GM18873 (cell line): ENCODE data around the gene DDX51.

Experiments used
- ATAC-seq: cut with Tn5 transposase; IDR thresholded peaks from one replicate; pipeline ENCODE4 v1.9.1; 2021; ENCODE audit warnings: mild to moderate bottlenecking, moderate library complexity, moderate number of reproducible peaks; ENCODE audit not compliant: unreplicated experiment, low FRiP score

The DDX51 gene

DNA sequence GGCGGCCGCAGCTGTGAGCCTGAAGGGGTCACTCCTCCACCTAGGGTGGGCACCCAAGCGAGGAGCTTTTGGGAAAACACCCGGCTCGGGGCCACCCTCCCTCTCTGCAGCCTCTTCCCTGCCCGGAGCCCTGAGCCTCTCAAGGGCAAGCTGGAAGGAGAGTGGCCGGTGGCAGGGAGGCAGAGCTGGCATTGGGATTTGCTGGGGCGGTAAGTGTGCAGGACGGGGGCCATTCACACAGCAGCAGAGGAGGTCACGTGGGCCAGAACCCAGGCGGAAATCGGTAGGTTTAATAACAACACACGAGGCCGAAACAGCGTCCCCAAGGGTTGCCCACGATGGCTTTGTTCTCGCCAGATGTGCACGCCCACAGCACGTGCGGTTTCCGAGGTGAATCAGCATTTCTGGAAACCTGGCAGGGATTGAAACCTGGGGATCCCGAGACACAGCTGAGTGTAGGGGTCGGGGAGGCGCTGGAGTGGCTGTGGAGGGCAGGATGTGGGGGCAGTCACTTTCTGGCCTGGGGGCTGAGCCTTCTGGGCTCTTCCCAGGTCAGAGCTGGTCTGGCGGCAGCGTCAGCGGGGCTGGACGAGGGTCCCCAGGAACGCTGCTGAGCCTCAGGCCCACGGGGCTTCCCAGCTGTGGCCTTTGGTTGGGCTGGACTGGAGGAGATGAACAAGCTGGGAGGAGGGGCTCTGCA lies 23.6 kb upstream of the DDX51 start:
- no peak for ATAC-seq

DNA sequence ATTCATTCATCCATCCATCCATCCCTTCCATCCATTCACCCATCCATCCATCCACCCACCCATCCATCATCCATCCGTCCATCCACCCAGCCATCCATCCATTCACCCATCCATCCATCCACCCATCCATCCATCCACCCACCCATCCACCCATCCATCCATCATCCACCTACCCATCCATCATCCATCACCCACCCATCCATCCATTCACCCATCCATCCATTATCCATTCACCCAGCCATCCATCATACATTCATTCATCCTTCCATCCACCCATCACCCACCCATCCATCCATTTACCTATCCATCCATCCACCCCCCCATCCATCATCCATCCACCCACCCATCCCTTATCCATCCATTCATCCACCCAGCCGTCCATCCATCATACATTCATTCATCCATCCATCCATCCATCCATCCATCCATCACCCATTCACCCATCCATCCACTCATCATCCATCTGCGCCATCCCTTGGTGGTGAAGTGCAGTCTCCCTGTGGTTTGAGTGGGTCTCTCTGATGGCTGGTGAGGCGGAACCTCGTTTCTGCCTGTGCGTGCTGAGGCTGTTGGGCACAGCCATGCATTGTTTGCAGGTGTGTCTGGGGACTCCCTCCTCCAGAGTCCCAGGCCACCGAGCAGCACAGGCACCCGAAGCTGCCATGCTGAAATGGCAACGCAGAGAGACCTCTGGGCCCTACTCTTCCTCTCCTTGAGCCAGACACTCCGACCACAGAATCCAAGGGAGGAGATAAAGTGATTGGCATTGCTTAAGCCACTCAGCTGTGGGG lies 22.9 kb upstream of the DDX51 start:
- no peak for ATAC-seq

DNA sequence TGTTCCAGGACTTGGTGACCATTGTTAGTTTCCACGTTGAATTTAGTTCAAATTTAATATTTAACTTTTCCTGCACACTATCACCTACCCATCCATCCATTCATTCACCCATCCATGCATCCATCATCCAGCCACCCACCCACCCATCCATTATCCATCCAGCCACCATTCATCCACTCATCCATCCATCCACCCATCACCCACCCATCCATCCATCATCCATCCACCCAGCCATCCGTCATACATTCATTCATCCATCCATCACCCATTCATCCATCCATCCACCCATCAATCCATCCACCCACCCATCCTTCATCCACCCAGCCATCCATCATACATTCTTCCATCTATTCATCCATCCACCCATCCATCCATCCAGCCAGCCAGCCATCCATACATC lies 22.0 kb upstream of the DDX51 start:
- ATAC-seq, result no peak

DNA sequence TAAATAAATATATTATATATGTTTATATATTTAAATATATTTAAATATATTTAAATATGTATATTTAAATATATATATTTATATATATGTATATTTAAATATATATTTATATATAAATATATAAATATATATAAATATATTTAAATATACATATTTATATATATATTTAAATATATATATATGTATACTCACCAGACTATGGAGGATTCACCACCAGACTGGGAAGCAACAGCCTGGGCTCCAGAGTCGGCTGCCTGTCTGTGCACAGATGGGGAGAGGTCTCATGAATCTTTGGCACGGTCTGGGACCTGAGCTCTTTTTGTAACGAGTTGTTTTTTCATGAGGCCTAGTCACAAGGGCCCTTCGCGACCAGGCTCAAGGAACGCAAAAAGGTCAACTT lies 21.5 kb upstream of the DDX51 start:
- ATAC-seq, result no peak

DNA sequence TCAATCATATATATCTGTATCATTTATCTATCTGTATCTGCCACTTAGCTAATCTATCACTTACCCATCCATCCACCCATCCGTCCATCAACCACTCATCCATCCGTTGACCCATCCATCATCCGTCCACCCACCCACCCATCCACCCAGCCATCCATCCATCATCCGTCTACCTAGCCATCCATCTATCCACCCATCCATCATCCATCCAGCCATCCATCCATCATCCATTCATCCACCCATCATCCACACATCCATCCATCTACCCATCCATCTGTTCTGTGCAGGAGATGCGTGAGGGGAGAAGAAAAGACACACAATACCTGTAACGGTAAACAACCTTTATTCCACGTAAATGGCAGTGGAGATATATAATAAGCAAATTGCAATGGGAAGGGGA lies 20.3 kb upstream of the DDX51 start:
- ATAC-seq, result no peak

DNA sequence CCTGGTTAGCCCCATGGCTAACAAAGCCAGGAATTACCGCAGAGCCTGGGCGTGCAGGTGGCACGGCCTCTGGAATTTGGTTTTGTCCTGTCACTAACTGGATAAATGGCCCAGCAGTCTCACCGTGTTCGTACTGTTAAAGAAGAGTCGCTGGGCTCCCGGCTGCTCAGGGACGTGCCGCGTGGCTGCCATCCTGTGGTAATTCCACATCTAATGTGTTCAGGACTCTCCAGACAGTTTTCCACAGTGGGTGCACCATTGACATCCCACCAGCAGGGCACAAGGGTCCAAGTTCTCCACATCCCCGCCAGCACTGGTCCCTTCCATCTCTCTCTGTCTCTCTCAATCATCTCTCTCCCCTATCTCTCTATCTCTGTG lies 19.8 kb upstream of the DDX51 start:
- ATAC-seq, result no peak

DNA sequence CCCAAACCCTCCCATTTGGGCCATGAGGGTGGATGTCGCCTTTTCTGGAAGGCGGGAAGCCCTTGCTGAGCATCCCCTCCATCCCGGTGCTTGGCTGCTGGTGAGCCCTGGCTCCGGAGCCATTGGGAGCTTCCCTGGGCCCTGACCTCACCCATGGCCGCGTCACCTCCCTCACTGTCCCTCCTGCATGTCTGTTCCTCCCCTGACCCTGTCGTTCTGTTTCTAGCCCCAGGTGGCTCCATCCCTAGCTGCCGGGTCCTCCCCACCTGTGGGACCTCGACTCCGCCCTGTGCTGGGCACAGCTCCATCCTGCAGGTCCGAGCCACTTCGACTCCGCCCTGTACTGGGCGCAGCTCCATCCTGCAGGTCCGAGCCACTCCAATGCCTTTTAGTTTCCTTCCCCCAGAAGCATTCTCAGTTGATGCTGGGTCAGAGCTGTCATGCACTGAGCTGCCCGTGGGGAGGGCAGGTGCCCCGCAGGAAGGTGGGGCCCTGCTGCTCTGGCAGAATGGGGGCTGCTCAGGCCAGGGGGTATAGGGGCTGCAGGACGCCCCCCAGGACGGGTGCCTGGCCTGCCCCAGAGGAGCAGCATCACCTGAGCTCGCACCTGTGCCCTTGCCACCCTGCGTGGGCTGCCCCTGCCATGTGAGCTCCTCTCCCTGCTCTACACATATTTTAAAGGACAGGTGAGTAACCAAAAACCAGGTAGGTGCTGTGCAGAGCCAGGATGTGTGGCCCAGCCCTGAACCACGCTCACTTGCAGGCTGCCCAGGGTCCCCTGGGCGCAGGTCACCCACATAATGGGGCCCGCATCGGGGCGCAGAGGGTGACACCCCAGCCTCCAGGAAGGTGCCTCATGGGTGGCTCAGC lies 19.2 kb upstream of the DDX51 start:
- no peak for ATAC-seq

DNA sequence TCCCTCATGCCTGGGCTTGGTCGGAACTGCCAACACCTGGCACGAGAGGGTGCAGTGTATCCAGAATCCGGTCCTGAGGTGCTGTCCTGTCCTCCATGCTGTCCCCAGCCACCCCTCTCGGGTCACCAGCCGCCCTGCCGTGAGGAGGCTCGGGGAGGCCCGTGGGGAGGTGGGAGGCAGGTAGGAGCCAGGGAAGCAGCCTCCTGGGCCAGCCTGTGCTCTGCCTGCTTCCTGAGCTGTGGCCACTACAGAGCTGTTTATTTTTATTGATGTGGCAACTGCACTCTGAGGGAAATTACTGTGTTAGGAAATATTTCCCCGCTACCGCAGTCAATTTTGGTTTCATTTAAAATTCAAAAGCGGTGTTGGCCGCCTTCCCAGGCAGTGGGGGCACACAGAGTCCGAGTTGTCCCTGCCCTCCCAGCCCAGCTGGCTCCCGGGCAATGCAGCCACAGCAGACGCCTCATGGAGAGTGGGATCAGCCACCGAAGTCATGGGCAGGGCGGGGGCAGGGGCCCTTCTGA lies 18.5 kb upstream of the DDX51 start:
- no peak for ATAC-seq

DNA sequence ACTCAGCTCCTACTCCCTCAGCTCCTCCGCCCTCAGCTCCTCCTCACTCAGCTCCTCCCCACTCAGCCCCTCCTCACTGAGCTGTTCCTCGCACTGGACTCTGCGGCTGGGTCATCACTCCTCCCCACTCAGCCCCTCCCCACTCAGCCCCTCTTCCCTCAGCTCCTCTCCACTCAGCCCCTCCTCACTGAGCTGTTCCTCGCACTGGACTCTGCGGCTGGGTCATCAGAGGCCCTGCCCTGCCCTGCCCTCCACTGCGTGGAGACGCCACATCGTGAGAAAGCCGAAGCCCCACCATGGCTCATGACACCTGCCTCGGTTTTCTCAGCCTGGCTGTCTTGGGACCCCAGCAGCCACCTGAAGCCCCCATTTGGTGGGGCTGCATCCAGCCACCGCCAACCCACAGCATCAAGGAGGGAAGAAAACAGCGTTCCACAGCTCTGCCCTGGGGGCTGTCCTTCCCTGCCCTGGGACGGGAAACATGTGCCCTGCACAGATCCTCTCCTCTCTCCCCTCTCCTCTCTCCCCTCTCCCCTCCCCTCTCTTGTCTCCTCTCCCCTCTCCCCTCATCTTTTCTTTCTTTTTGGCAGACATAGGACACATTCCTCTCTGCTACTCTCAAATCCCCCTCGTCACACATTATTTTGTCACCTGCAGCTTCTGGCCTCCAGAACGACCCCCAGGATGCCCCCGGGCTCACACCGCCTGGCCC lies 17.8 kb upstream of the DDX51 start:
- no peak for ATAC-seq

DNA sequence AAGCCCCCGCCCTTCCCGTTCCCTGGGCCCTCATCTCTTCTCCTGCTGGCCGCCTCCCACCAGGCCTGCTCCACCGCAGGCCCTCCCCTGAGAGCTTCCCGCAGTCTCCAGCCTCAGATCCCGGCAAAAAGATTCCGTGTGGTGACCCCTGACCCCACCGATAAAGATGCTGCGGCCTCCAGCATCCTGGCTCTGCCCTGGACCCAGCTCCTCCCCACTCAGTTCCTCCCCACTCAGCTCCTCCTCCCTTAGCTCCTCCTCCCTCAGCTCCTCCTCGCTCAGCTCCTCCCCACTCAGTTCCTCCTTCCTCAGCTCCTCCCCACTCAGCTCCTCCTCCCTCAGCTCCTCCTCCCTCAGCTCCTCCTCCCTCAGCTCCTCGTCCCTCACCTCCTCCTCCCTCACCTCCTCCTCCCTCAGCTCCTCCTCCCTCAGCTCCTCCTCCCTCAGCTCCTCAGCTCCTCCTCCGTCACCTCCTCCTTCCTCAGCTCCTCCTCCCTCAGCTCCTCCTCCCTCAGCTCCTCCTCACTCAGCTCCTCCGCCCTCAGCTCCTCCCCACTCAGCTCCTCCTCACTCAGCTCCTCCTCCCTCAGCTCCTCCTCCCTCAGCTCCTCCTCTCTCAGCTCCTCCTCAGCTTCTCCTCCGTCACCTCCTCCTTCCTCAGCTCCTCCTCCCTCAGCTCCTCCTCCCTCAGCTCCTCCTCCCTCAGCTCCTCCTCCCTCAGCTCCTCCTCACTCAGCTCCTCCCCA lies 17.1 kb upstream of the DDX51 start:
- no peak for ATAC-seq

DNA sequence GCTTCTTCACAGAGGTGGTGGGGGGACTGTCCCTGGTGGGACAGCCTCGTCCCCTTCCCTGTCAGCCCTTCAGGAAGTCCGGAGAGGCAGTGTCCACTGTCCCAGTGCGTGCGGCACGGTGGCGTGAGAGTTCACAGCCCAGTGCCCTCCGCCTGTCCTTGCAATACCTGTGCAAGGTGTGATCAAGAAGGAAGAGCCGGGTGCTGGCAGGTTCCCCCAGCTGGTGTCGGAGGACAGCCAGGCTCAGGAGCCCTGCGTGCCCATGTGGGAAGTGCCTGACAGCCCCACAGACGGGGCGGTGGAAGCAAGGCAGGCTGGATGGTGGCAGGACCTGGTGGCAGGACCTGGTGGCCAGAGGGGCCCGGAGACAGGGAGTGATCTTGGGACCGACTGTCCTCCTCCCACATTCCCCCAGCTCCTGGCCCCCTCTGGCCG lies 16.5 kb upstream of the DDX51 start:
- ATAC-seq, result no peak

DNA sequence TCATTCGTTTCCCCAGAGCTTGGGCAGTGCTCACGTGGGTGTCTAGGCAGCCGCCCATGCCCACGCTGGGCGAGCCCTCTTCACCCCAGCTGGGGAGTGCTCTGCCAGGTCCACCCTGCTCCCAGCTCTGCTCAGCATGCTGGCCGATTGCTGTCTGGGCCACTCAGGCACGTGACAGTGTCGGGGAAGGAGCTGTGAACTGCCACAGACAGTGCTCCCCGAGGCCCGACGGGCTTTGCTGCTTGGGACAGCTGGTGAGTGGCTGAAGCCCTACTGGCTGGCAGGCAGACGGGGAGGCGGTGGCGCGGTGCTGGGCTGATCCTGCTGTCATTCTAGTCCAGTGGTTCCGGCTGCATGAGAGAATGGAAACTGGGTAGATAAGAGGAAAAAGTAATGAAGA lies 15.9 kb upstream of the DDX51 start:
- no peak for ATAC-seq

DNA sequence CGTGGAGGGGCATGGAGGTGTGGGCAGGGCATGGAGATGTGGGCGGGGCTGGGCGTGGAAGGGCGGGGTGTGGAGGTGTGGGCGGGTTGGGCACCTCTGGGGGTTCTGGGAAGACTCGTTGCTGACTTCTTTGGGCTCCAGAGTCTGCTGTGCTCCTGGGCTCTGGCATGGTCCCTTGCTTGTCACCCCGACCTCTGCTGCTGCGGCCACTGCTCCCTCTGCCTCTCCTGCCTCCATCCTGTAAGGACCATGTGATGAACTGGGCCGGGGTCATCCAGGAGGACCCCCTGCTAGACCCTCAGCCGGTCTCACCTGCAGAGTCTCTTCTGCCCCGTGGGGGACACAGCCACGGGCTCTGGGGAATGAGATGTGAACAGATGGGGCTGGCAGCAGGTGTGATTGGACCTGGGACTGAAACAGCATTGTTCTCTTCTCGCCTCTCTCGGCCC lies 15.5 kb upstream of the DDX51 start:
- ATAC-seq, result no peak

DNA sequence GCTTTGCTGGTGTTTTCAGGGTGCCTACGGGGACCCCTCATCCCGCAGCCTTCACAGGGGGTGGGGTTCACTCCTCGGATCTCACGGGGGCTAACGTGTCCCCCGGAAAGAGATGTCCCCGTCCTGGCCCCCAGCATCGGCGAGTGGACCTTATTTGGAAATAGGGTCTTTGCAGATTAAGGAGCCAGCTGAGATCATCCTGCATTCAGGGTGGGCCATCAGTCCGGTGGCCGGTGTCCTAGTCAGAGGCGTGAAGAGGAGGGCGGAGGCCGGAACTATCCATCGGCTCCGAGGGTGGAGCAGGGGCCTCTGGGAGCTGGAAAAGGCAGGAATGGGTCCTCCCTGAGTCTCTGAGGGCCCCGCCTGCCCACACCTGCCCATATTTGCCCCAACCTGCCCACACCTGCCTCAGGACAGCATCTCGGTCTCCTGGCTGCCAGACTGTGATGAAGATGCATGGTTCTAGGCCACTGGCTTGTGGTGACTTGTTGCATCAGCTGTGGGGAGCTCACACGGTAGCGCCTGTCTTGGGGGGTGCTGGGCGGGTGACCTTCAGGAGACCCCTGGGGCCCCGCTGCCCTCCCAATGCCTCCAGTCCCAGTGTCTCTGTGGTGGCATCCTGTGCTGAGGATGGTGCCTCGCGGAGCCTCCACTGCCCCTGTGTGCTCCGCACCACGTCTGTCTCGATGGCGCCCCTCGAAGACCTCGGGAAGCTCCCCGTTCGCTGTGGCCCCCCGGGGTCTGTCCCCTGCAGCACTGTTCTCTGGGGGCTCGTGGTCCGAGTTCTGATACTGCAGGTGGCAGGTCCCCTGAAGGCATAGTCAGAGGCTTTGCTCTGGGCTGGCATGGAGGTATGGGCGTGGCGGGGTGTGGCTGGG lies 14.8 kb upstream of the DDX51 start:
- ATAC-seq, result no peak

DNA sequence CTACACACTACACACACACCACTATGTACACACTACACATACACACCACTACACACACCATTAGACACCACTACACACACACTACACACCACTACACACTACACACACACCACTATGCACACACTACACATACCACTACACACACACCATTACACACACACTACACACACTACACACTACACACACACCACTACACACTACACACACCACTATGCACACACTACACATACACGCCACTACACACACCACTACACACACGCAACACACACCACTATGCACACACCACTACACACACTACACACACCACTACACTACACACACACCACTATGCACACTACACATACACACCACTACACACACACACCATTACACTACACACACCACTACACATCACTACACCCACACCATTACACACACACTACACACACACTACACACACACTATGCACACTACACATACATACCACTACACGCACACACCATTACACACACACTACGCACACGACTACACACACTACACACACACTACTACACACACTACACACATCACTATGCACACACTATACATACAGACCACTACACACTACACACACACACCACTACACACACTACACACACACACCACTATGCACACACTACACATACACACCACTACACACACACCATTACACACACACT lies 13.8 kb upstream of the DDX51 start:
- ATAC-seq, result no peak

DNA sequence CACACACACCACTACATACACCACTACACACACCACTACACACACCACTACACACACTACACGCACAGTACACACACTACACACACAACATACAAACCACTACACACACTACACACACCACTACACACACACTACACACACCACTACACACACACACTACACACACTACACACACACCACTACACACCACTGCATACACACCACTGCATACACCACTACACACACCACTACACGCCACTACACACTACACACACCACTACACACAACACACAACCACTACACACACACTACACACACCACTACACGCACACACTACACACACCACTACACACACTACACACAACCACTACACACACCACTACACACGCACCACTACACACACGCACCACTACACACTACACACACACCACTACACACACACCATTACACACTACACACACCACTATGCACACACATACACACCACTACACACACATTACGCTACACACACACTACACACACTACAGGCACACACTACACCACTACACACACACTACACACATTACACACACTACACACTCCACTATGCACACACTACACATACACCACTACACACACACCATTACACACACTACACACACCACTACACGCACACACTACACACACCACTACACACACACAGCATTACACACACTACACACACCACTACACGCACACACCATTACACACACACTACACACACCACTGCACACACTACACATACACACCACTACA lies 12.6 kb upstream of the DDX51 start:
- no peak for ATAC-seq

DNA sequence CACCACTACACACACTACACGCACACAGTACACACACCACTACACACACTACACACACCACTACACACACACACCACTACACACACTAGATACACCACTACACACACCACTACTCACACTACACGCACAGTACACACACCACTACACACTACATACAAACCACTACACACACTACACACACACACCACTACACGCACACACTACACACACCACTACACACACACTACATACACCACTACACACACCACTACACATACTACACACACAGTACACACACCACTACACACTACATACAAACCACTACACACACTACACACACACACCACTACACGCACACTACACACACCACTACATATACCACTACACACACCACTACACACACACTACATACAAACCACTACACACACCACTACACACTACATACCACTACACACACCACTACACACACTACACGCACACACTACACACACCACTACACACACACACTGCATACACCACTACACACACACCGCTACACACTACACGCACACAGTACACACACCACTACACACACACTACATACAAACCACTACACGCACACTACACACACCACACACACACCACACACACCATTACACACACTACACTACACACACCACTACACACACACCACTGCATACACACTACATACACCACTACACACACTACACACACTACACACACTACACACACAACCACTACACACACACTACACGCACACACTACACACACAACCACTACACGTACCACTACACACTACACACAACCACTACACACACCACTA lies 11.9 kb upstream of the DDX51 start:
- ATAC-seq, result no peak
